ENCODE results near the gene TMEM117.

Gene TMEM117

GRCh38 chr12:43835656-43836474 is at the start of gene TMEM117:
Gene TMEM117 (plus strand): TSS chr12:43836081.
- Histone ChIP-seq H3K9me3 (ENCODE audit: control insufficient read depth in 1 of 2, low read length in 2 of 2) (no peaks in the 10 kb centered on the region), H3K4me3 (ENCODE audit: low read depth in 1 of 2, low read length in 2 of 2) (peak within 1 kb of the TSS; percentile 68 to 80), H3K27ac (ENCODE audit: low read length) (peak within 1 kb of the TSS; percentile 80), H3K36me3 (ENCODE audit: control insufficient read depth in 1 of 2, insufficient read depth in 2 of 2, low read length in 2 of 2) (no peaks in the 10 kb centered on the region), H3K27me3 (ENCODE audit: low read depth, low read length) (no peaks in the 10 kb centered on the region), H3K4me1 (ENCODE audit: control insufficient read depth in 1 of 2, insufficient read depth in 2 of 2, low read length in 2 of 2) (peaks cover 4 to 16% of the 10 kb centered on the region in 2 donors)

- H3K36me3 ChIP-seq (ENCODE audit: control insufficient read depth in 1 of 2, insufficient read depth in 2 of 2, low read length in 2 of 2) = peaks cover 34 to 36% of the 10 kb centered on the region in 2 donors
- H3K27ac ChIP-seq (ENCODE audit: low read length) = no peak overlapping the region
- H3K9me3 ChIP-seq (ENCODE audit: control insufficient read depth in 1 of 2, low read length in 2 of 2) = no peaks in the 10 kb centered on the region
- H3K4me1 ChIP-seq (ENCODE audit: control insufficient read depth in 1 of 2, insufficient read depth in 2 of 2, low read length in 2 of 2) = no peaks in the 10 kb centered on the region
- H3K4me3 ChIP-seq (ENCODE audit: low read depth in 1 of 2, low read length in 2 of 2) = no peak overlapping the region
- H3K27me3 ChIP-seq (ENCODE audit: low read depth, low read length) = no peaks in the 10 kb centered on the region
These were observed 48.8 kb upstream of the TMEM117 start for GRCh38 chr12:43786899-43787693.

DNA sequence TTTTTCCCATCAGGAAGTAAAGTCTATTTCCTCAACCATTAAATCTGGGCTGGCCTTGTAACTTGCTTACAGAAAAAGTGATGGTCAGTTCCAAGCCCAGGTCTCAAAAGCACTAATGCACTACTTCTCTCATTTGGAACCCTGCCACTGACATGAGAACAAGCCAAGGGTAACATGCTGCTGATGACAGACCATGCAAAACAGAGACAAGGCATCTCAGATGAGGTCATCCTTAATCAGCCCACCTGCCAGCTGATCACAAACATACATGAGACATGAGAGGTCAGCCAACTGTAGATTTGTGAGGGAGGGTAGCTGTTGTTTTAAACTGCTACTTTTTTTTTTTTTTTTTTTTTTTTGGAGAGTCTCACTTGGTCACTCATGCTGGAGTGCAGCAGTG is 45.9 kb upstream of the TMEM117 start:
- Histone ChIP-seq H3K36me3 (ENCODE audit: control insufficient read depth in 1 of 2, insufficient read depth in 2 of 2, low read length in 2 of 2) (peaks cover 12 to 19% of the 10 kb centered on the region in 2 donors), H3K4me1 (ENCODE audit: control insufficient read depth in 1 of 2, insufficient read depth in 2 of 2, low read length in 2 of 2) (no peaks in the 10 kb centered on the region), H3K4me3 (ENCODE audit: low read depth in 1 of 2, low read length in 2 of 2) (no peak overlapping the region), H3K27me3 (ENCODE audit: low read depth, low read length) (no peaks in the 10 kb centered on the region), H3K27ac (ENCODE audit: low read length) (no peak overlapping the region), H3K9me3 (ENCODE audit: control insufficient read depth in 1 of 2, low read length in 2 of 2) (no peaks in the 10 kb centered on the region)

GRCh38 chr12:43795716-43796280 is 40.1 kb upstream of the TMEM117 start:
- H3K4me1 ChIP-seq (ENCODE audit: control insufficient read depth in 1 of 2, insufficient read depth in 2 of 2, low read length in 2 of 2) = no peaks in the 10 kb centered on the region
- H3K4me3 ChIP-seq (ENCODE audit: low read depth in 1 of 2, low read length in 2 of 2) = no peak overlapping the region
- no peaks in the 10 kb centered on the region for H3K27me3 ChIP-seq (ENCODE audit: low read depth, low read length)
- no peak overlapping the region for H3K27ac ChIP-seq (ENCODE audit: low read length)
- no peaks in the 10 kb centered on the region for H3K9me3 ChIP-seq (ENCODE audit: control insufficient read depth in 1 of 2, low read length in 2 of 2)
- peaks cover 32 to 51% of the 10 kb centered on the region in 2 donors for H3K36me3 ChIP-seq (ENCODE audit: control insufficient read depth in 1 of 2, insufficient read depth in 2 of 2, low read length in 2 of 2)

DNA sequence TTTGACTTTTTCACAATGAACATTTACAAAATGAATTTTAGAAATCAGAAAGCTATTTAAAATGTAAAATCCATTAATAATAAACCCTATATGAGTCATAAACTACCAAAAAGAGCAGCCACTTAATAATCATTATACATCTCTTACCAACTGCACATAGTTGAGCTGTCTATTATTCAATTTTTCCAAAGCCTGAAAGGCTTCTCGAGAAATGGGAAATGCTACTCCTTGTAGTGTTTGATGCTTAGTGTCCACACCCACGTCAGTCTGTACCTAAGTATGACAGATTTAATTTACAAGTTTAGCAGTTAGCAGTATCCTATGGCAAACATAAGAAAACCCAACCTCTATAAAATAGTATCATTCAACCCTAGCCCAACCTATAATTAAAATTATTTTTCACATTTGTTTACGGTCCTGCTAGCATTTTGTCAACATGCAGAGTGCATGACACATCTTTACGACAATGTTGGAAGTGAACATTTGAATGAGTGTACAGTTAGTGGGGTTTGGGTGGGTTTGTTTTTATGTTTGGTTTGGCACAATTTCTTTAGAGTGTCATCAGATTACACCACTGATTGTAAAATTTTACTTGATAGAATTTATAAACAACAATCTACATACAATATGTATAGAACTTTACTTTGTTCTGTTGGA is 38.2 kb upstream of the TMEM117 start:
- Histone ChIP-seq H3K27me3 (ENCODE audit: low read depth, low read length) (no peaks in the 10 kb centered on the region), H3K4me3 (ENCODE audit: low read depth in 1 of 2, low read length in 2 of 2) (no peak overlapping the region), H3K4me1 (ENCODE audit: control insufficient read depth in 1 of 2, insufficient read depth in 2 of 2, low read length in 2 of 2) (no peaks in the 10 kb centered on the region), H3K9me3 (ENCODE audit: control insufficient read depth in 1 of 2, low read length in 2 of 2) (no peaks in the 10 kb centered on the region), H3K27ac (ENCODE audit: low read length) (no peak overlapping the region), H3K36me3 (ENCODE audit: control insufficient read depth in 1 of 2, insufficient read depth in 2 of 2, low read length in 2 of 2) (peaks cover 36 to 51% of the 10 kb centered on the region in 2 donors)

DNA sequence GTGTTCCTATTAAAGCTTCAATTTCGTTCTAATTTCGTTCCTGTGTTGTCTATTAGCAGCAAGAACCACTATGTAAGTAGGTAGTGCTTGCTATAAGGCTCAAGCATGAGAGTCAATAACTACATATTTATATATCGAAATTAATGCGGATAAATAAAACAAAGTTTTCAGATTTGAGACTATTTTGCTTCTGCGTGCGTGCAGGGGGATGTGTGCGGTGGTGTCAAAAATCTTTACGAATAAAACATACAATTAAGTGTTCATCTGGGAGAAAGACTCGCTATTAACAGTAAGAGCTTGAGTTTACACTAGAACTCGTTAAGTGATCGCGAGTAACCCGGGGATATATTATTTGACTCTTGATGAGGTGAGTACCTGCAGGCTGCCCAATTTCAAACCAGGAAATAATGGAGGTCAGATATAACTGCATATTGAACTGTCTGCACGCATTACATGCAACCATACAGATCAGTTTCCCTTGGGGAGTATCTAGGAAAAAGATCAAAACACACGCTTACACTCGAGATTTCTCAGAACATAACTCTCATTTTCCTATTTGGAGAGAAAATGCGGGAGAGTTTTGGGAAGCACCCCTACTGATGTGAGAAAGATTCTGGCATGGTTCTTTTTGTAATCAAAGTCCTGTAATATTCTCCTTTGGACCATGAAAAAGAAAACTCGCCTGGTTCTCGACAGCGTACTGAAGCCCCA is 30.6 kb upstream of the TMEM117 start:
- H3K9me3 ChIP-seq (ENCODE audit: control insufficient read depth in 1 of 2, low read length in 2 of 2) = no peaks in the 10 kb centered on the region
- H3K27ac ChIP-seq (ENCODE audit: low read length) = peak overlapping the region; percentile 89
- H3K4me3 ChIP-seq (ENCODE audit: low read depth in 1 of 2, low read length in 2 of 2) = peak overlapping the region; percentile 95 to 97
- peaks cover 4 to 9% of the 10 kb centered on the region in 2 donors for H3K36me3 ChIP-seq (ENCODE audit: control insufficient read depth in 1 of 2, insufficient read depth in 2 of 2, low read length in 2 of 2)
- no peaks in the 10 kb centered on the region for H3K27me3 ChIP-seq (ENCODE audit: low read depth, low read length)
- H3K4me1 ChIP-seq (ENCODE audit: control insufficient read depth in 1 of 2, insufficient read depth in 2 of 2, low read length in 2 of 2) = peaks cover 0 to 24% of the 10 kb centered on the region in 2 donors

DNA sequence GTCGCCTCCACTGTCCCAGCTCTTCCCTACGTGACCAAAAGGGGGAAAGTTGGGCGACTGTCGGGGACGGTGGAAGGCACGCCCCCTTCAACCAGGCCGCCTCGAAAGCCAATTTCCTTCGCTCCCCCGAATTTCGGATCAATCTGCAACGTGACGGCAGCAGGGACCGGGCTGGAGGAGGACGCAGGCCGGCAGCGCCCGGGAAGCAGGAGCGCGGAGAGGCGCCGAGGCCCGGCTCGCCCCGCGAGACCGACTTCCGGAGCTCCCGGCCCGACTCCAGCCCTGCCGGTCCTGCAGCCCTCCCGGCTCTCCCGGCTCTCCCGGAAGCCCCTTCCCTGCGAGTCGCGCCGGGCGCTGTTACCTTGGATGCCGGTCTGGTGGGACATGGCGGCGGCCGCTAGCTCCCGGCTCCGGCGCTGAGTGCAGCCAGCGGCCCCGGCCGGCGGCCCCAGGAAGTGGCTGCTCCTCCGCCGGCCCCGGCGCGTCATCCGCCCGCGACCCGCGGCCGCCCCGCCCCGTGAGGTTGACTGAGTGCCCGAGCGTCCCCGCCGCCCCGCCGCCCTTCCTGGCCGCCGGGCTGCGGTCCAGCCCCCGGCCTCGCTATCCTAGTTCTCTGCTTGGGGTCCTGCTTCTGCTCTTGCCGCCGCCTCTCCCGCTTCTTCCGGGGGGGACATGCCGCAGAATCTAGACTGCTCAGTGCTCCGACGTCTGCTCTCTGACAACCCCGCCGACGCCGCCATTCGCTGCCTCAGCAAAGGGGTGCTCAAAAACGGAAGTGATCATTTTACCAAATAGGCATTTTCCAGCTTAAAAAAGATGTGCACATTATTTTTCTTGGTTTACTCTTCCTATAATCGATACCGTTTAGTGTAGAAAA is 29.8 kb upstream of the TMEM117 start, which contains the start of gene TWF1:
TWF1 (minus strand) TSS at position 458 of the 877 bp plus-strand sequence; CDS start at position 386, 72 bp downstream.
- peak within 1 kb of the TSS; percentile 95 to 97 for H3K4me3 ChIP-seq (ENCODE audit: low read depth in 1 of 2, low read length in 2 of 2)
- no peaks in the 10 kb centered on the region for H3K27me3 ChIP-seq (ENCODE audit: low read depth, low read length)
- H3K9me3 ChIP-seq (ENCODE audit: control insufficient read depth in 1 of 2, low read length in 2 of 2) = no peaks in the 10 kb centered on the region

DNA sequence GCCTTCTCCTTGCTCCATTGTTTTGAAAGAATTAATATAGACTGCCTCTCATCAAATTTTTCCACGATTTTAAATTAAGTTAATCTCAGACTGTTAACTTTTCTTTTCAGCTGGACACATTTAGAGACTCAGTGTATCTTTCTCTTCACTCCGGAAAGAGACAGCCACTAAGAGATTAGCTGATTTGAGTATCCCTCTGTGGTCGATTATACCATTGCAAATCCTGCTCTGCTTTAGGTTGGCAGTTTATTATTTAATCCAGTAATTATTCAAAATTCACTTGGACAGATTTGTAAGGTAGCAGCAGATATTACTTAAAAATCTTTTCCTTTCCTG is 29.2 kb upstream of the TMEM117 start:
- H3K4me3 ChIP-seq (ENCODE audit: low read depth in 1 of 2, low read length in 2 of 2) = peak overlapping the region; percentile 75 to 97
- peaks cover 0 to 24% of the 10 kb centered on the region in 2 donors for H3K4me1 ChIP-seq (ENCODE audit: control insufficient read depth in 1 of 2, insufficient read depth in 2 of 2, low read length in 2 of 2)
- peaks cover 0 to 1% of the 10 kb centered on the region in 2 donors for H3K36me3 ChIP-seq (ENCODE audit: control insufficient read depth in 1 of 2, insufficient read depth in 2 of 2, low read length in 2 of 2)
- H3K27me3 ChIP-seq (ENCODE audit: low read depth, low read length) = no peaks in the 10 kb centered on the region
- H3K9me3 ChIP-seq (ENCODE audit: control insufficient read depth in 1 of 2, low read length in 2 of 2) = no peaks in the 10 kb centered on the region
- H3K27ac ChIP-seq (ENCODE audit: low read length) = peak overlapping the region; percentile 95

More for the DNA sequence above, 29.8 kb upstream of the TMEM117 start, which contains the start of gene TWF1:
- Histone ChIP-seq H3K27ac (ENCODE audit: low read length) (peak within 1 kb of the TSS; percentile 95), H3K4me1 (ENCODE audit: control insufficient read depth in 1 of 2, insufficient read depth in 2 of 2, low read length in 2 of 2) (peaks cover 0 to 24% of the 10 kb centered on the region in 2 donors), H3K36me3 (ENCODE audit: control insufficient read depth in 1 of 2, insufficient read depth in 2 of 2, low read length in 2 of 2) (peaks cover 0 to 3% of the 10 kb centered on the region in 2 donors)

DNA sequence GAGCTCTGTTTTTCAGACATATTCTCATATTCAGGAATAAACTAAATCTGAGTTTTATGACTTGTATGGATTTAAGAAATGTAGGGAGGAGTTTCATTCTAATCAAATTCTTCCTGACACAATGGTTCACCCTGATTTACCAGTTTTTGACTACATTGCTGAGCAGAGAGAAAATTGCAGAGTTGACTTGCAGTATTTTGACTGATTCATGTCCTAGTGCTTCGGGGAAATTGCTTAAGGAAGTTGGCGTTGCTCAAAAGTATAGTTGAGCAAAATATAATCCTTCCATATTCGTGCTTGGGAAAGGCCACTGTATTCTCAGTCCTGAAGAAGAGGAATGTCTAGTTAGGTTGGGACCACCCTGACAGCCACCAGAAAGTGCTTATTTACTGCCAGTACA is 28.5 kb upstream of the TMEM117 start:
- peak overlapping the region; percentile 95 for H3K27ac ChIP-seq (ENCODE audit: low read length)
- H3K27me3 ChIP-seq (ENCODE audit: low read depth, low read length) = no peaks in the 10 kb centered on the region
- no peaks in the 10 kb centered on the region for H3K36me3 ChIP-seq (ENCODE audit: control insufficient read depth in 1 of 2, insufficient read depth in 2 of 2, low read length in 2 of 2)
- peaks cover 0 to 24% of the 10 kb centered on the region in 2 donors for H3K4me1 ChIP-seq (ENCODE audit: control insufficient read depth in 1 of 2, insufficient read depth in 2 of 2, low read length in 2 of 2)
- no peak overlapping the region for H3K4me3 ChIP-seq (ENCODE audit: low read depth in 1 of 2, low read length in 2 of 2)
- no peaks in the 10 kb centered on the region for H3K9me3 ChIP-seq (ENCODE audit: control insufficient read depth in 1 of 2, low read length in 2 of 2)

DNA sequence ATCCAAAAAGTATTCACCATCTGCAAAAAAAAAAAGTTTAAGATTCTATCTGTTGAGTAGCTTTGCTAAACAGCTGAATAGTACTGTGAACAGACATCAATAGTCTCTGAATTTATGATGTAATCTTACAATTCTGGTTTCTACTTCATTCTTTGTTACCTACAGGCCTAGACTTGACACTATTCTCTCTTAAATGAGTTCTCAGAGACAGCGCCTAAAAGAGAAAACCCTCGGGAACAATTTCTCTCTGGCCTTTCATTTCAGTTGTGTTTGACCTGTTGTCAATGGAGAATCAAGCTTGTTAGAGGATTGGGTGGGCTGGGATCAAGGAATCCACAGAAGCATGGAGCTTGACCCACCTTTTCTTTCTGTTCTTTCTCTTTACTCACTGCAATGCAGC is 23.8 kb upstream of the TMEM117 start:
- Histone ChIP-seq H3K27ac (ENCODE audit: low read length) (no peak overlapping the region), H3K9me3 (ENCODE audit: control insufficient read depth in 1 of 2, low read length in 2 of 2) (no peaks in the 10 kb centered on the region)

More for the DNA sequence above, 23.8 kb upstream of the TMEM117 start:
- no peaks in the 10 kb centered on the region for H3K27me3 ChIP-seq (ENCODE audit: low read depth, low read length)
- no peak overlapping the region for H3K4me3 ChIP-seq (ENCODE audit: low read depth in 1 of 2, low read length in 2 of 2)
- no peaks in the 10 kb centered on the region for H3K36me3 ChIP-seq (ENCODE audit: control insufficient read depth in 1 of 2, insufficient read depth in 2 of 2, low read length in 2 of 2)
- H3K4me1 ChIP-seq (ENCODE audit: control insufficient read depth in 1 of 2, insufficient read depth in 2 of 2, low read length in 2 of 2) = no peaks in the 10 kb centered on the region
